GM21723 (cell line): ENCODE measurements around the gene KRT38.

ENCODE experiments used
- ATAC-seq: cut with Tn5 transposase; IDR thresholded peaks from one replicate; pipeline ENCODE4 v1.9.1; 2021; ENCODE audit warnings: mild to moderate bottlenecking, moderate library complexity; ENCODE audit not compliant: unreplicated experiment

Gene KRT38

DNA sequence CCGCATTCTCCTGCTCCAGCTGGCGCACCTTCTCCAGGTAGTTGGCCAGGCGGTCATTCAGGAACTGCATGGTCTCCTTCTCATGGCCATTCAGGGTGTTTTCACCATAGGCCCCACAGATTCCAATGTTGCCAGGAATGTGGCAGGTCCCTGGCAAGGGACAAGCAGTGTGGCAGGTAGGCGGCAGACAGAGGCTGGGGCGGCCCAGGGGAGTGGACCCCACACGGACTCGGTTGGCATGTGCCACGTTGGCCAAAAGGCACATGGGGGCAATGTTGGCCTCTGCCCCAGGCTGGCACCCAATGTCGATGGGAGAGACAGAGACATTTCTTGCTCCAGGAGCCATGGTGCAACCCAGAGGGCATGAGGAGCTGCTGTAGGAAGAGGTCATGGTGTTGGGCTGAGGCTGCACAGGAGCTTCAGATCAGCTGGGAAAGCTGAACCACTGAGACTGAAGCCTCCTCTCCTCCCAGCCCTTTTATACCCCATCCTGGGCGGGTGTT lies at the start of gene KRT38:
Gene KRT38 (minus strand): TSS at position 453 of the 503 bp plus-strand sequence. CDS start 62 bp downstream, at position 391.
- ATAC-seq, result no peak

GRCh38 chr17:41489531-41489930 lies 48.7 kb upstream of the KRT38 start, which contains the start of gene KRT36:
KRT36 (minus strand) TSS chr17:41489910; CDS start chr17:41489864, 46 bp downstream.
- ATAC-seq, result no peak

DNA sequence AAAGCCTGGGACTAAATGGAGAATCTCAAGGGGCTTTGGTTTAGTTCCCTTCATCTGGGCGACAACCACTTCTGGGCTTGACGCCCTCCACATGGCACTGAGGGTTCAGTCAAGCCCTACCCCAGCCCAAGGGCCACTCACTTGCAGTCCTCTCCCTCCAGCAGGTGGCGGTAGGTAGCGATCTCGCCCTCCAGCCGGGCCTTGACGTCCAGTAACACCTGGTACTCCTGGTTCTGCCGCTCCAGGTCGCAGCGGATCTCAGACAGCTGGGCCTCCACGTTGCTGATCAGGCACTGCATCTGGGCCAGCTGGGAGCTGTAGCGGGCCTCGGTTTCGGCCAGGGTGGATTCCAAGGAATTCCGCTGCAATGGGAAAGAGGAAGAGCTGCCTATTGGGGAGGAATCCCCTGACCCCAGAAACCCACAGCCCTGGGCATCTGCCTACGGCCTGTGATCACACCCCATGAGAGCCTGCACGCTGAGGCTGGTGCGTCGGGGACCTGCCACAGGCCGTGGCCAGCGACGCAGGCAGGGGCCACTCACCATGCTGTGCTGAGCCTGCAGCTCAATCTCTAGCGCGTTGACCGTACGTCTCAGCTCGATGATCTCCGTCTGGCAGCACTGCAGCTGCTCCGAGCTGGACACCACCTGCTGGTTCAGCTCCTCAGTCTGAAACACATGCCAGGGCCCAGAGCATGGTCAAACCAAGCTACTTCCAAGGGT lies 46.2 kb upstream of the KRT38 start:
- no peak for ATAC-seq

DNA sequence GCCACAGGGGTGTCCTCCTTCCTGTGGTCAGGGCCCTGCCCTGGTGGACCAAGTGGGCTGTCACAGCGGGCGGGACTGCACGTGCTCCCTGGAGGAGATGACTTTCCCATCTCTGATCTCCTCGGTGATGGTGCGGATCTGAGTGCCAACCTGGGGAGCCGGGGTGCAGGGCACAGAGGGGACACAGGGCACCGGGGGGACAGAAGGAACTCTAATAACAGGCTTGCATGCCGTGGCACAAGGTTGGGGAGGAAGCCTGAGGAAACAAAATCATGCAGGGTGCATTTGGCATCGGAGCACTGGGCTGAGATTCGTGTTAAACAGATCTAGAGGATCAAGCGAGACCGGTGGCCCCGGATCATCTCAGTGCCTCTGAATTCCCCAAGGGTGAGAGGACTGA lies 45.5 kb upstream of the KRT38 start:
- ATAC-seq, result no peak

- no peak for ATAC-seq
Measured at GRCh38 chr17:41484920-41485904, 44.4 kb upstream of the KRT38 start.

DNA sequence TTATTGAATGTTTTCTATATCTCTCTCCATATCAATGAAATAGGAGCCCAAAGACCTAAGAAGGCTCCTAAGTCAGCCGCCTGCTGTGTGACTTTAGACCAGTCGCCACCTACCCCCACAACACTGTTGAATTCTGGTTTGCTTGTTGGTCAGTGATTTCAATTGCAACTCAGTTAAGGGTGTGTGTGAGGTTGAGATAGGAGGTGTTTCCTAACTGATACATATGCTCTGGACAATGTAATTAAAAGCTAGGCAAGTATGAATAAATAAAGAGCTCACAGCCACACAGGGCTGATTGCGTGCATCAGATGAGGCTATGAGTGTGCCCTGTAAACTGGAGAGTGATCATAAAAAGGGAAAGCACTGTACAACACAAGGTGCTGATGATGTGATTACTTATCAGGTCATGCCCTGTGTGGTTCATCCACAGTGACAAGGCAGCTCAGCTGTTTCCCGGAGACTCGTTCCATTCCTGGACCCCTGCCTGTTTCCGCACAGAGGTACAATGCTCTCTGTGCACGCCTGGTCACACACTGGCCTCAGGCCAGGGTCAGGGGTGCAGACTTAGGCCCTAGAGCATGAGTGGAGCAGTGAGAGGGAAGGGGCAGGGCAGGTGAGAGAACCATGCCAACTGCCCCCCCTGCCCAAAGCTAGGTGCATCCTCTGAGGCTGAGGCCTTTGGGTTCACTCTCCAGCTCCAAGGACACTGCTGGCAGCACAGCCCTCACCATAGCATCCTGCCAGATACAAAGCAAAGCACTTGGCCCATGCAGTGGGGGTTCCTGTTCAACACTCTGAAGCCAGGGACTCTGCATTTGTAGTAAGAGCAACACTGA lies 43.4 kb upstream of the KRT38 start:
- ATAC-seq, result no peak

- ATAC-seq, result no peak
Measured at GRCh38 chr17:41483531-41483930, 42.7 kb upstream of the KRT38 start.

- ATAC-seq, result no peak
Measured at GRCh38 chr17:41481036-41481435, 40.3 kb upstream of the KRT38 start, which contains the start of gene KRT35. KRT35 (minus strand) TSS chr17:41481151; CDS start chr17:41481097, 54 bp downstream.

DNA sequence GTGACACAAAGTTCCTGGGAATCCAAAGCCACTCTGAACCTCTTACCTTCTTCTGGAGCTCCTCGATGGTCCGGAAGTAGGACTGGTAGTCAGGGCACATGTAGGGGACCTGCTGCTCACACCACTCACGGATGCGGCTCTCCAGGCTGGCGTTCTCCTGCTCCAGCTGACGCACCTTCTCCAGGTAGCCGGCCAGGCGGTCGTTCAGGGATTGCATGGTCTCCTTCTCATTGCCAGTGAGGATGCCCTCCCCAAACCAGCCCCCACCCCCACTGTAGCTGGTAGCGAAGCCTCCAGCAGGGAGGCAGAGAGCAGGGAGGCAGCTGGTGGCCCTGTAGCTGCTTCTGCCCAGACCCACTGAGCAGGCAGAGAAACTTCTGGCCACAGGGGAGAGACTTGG lies 39.8 kb upstream of the KRT38 start:
- no peak for ATAC-seq

- no peak for ATAC-seq
Measured at GRCh38 chr17:41480136-41480535, 39.4 kb upstream of the KRT38 start.

DNA sequence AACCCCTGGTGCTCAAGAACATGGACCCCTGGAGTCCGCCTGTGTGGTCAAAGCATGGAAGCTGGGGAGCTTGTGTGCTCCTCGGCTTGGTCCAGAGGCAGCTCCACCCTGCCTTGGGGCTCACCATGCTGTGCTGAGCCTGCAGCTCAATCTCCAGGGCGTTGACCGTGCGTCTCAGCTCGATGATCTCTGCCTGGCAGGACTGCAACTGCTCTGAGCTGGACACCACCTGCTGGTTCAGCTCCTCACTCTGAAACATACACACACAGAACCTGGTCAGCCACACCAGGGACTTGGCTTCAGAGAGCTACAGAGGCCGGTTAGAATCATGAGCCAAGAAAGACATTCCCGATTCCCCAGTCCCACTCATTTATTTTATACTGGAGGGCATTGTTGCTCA lies 37.5 kb upstream of the KRT38 start:
- no peak for ATAC-seq

DNA sequence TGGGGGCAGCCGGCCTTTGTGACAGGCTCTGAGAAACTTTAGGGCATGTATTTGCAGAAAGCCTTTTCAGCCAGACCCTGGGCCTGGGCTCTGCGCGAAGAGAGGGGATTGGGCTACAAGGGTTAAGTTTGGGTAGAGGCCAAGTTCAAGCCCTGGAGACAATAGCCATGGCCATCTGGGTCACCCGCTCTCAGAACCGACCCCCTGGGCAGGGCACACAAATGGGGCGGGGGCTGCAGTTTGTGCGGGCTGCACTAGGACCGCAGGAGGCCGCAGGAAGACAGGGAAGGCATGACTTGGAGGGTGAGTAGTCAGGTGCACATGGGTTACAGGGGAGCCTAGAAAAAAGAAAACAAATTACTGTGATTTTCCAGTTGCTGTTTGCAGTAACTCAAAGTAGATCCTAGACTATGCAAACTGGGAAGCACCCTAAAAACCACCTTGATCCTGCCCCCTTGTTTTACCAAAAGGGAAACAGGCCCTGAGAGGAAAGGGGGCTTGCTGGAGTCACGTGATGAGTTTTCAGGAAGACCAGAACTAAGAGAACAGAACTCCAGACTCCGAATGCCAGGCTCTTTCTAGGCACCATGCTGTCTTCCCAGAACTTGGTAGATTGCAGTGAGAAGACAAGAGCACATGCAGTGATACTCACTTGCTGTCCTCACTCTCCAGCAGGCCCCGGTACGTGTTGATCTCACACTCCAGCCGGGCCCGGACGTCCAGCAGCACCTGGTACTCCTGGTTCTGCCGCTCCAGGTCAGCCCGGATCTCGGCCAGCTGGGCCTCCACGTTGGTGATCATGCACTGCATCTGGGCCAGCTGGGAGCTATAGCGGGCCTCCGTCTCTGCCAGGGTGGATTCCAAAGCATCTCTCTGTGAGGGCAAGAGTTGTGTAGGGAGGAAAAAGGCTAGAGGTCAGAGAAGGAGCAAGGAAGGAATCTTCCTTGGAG lies 36.4 kb upstream of the KRT38 start:
- no peak for ATAC-seq

- no peak for ATAC-seq
Measured at GRCh38 chr17:41475421-41475820, 34.6 kb upstream of the KRT38 start.

DNA sequence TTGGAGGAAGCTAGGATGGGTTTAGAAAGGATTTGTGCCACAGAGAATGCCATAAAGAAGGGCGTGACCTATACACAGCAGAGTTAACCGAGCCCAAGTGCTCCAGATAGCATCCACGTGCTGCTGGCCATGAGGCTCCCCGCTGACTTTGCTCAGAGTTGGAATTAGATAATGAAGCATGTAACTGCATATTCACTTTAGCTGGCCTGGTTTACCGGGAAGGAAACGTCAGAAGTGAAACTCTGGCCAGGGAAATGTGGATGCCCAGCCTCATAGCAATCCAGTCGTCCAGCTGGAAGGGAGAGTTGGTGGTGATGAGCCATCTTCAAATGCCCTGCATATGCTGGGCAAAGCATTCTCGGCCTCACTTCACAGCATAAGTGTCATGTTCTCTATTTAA lies 34.1 kb upstream of the KRT38 start:
- ATAC-seq, result no peak

GRCh38 chr17:41468346-41468745 lies 27.6 kb upstream of the KRT38 start:
- ATAC-seq, result no peak

DNA sequence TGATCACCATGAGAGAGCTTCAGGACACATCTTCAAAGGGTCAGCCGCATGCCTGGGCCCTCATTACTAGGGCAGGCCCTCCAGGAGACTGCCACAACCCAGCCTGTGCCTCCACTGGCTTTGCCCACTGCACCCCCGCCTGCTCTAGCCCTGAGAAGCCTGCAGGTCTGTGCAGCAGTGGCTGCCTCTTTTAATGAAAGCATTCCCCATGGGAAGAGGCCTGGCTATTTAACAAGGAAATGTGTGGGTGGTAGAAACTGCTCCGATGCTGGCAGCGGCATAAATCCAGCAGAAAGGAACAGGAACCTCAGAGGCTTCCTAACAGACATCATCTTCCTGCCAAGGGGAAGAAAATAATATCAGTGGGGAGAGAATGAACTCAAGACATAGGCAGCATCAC lies 26.8 kb upstream of the KRT38 start:
- no peak for ATAC-seq

DNA sequence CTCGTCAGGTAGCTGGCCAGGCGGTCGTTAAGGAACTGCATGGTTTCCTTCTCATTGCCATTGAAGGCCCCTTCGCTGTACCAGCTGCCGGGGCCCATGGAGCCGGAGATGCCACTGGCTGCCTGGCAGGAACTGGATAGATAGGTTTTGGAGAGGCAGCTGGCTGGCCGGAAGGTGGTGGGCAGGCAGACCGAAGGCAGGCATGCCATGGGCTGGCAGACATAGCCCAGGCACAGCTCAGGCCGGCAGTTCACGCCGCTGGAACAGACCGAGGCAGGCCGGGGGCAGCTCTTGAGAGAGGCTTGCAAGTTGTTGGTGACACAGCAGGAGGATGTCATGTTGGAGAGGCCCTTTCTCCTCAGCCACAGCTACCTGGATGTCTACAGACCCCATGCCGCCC lies 26.2 kb upstream of the KRT38 start, which contains the start of gene KRT32:
Gene KRT32 (minus strand): TSS at position 399 of the 400 bp plus-strand sequence. CDS start 61 bp downstream, at position 338.
- ATAC-seq, result no peak

DNA sequence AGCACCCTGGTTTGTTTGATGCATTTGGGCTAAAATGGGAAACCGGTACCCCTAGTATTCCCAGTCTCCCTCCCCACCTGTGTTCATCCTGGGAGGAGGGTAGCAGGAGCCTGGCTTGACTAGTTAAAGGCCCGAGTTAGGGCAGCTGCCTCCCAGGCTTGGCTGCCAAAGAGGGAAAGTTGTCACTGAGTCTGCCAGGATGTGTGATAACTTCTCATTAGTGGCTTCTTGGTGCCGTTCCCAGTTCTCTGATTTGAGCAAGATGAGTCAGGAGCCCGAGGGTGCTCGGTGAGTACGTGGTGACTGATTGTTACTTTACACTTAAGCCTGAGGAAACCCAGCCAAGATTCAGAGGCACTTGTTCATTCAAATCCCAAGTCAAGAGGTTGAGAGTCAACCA lies 23.9 kb upstream of the KRT38 start:
- ATAC-seq, result no peak

GRCh38 chr17:41464173-41464572 lies 23.4 kb upstream of the KRT38 start:
- no peak for ATAC-seq
